ENCODE data around the gene DPH2.

DPH2 gene

DNA sequence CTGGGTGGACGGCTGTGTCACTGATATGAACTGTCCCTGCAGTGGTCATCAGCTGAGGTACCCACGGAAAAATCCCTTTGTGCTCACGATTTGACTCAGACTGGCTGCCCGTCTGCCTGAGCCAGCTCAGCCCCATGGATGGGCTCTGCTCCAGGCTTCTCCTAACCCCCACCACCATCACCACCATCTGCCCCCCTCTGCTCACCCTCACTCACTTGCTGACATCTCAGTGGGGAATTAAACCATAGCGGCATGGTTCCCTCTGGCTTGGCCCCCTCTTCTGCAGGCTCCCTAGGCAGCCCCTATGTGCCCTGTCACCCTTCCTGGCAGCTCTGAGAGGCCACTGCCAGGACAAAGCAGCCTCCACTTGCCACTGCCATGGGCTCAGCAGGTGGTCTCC is 44.1 kb downstream of the DPH2 start:
- TF ChIP-seq POLR2AphosphoS5 (IDR thresholded peaks at IDR 0.05; ENCODE audit: borderline replicate concordance, low read depth, low read length) = no peak
- TF ChIP-seq FOXP2 (optimal IDR thresholded peaks at IDR 0.05; ENCODE audit: control extremely low read depth, extremely low read length, insufficient read depth) = no peak
- TF ChIP-seq EZH2 (IDR thresholded peaks at IDR 0.05) = no peak
- Histone ChIP-seq H3K4me3 (no peak overlapping the region), H3K27ac (no peak overlapping the region), H3K9ac (ENCODE audit: insufficient read length) (no peak overlapping the region), H3K36me3 (ENCODE audit: insufficient read depth, low read length) (peaks cover 18% of the 10 kb centered on the region; the same call in 1 of the 2 replicates), H3K9me3 (ENCODE audit: low read depth, low read length) (no peaks in the 10 kb centered on the region)
- no peak for DNase-seq (ENCODE audit: low read depth, low spot score)

- Histone ChIP-seq H3K9me3 (ENCODE audit: low read depth, low read length) (no peaks in the 10 kb centered on the region), H3K36me3 (ENCODE audit: insufficient read depth, low read length) (peaks cover 24% of the 10 kb centered on the region; the same call in 1 of the 2 replicates), H3K9ac (ENCODE audit: insufficient read length) (no peak overlapping the region), H3K4me3 (no peak overlapping the region), H3K27ac (no peak overlapping the region)
- TF ChIP-seq EZH2 (IDR thresholded peaks at IDR 0.05) (no peak), POLR2AphosphoS5 (IDR thresholded peaks at IDR 0.05; ENCODE audit: borderline replicate concordance, low read depth, low read length) (no peak), FOXP2 (optimal IDR thresholded peaks at IDR 0.05; ENCODE audit: control extremely low read depth, extremely low read length, insufficient read depth) (no peak)
- no peak for DNase-seq (ENCODE audit: low read depth, low spot score)
These were observed 44.7 kb downstream of the DPH2 start for GRCh38 chr1:44014365-44015104.

DNA sequence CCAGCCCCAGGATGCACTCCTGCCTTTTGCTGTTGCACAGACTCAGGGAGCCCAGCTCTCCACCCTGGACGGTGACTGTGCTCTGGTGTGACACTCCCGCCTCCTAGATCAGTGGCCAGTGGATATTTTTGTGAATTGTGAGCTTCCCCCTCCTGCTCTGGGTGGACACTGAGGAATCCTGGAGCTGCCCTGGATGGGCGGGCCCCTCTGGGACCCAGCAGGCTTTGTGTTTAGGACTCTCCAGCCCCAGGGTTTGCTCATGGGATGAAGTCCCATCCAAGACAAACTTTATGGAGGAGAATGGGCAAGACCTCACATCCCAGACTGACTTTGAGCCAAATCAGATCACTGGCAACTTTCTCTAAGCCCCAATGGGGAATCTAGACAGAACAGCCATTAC is 45.4 kb downstream of the DPH2 start:
- DNase-seq (ENCODE audit: low read depth, low spot score) = no peak

GRCh38 chr1:44016041-44016889 is 46.5 kb downstream of the DPH2 start:
- TF ChIP-seq POLR2AphosphoS5 (IDR thresholded peaks at IDR 0.05; ENCODE audit: borderline replicate concordance, low read depth, low read length) = no peak
- TF ChIP-seq FOXP2 (optimal IDR thresholded peaks at IDR 0.05; ENCODE audit: control extremely low read depth, extremely low read length, insufficient read depth) = no peak
- TF ChIP-seq EZH2 (IDR thresholded peaks at IDR 0.05) = no peak

More for the DNA sequence above, 45.4 kb downstream of the DPH2 start:
- Histone ChIP-seq H3K36me3 (ENCODE audit: insufficient read depth, low read length) (peaks cover 24% of the 10 kb centered on the region; the same call in 1 of the 2 replicates), H3K27ac (no peak overlapping the region), H3K4me3 (no peak overlapping the region), H3K9me3 (ENCODE audit: low read depth, low read length) (no peaks in the 10 kb centered on the region), H3K9ac (ENCODE audit: insufficient read length) (no peak overlapping the region)
- TF ChIP-seq FOXP2 (optimal IDR thresholded peaks at IDR 0.05; ENCODE audit: control extremely low read depth, extremely low read length, insufficient read depth) = no peak
- no peak for TF ChIP-seq POLR2AphosphoS5 (IDR thresholded peaks at IDR 0.05; ENCODE audit: borderline replicate concordance, low read depth, low read length)
- TF ChIP-seq EZH2 (IDR thresholded peaks at IDR 0.05) = no peak

GRCh38 chr1:44016890-44017400 is 47.1 kb downstream of the DPH2 start:
- no peaks in the 10 kb centered on the region for H3K9me3 ChIP-seq (ENCODE audit: low read depth, low read length)
- no peak overlapping the region for H3K9ac ChIP-seq (ENCODE audit: insufficient read length)
- TF ChIP-seq FOXP2 (optimal IDR thresholded peaks at IDR 0.05; ENCODE audit: control extremely low read depth, extremely low read length, insufficient read depth) (no peak), POLR2AphosphoS5 (IDR thresholded peaks at IDR 0.05; ENCODE audit: borderline replicate concordance, low read depth, low read length) (no peak), EZH2 (IDR thresholded peaks at IDR 0.05) (no peak)
- no peak for DNase-seq (ENCODE audit: low read depth, low spot score)
- no peak overlapping the region for H3K4me3 ChIP-seq
- peaks cover 34% of the 10 kb centered on the region; the same call in 1 of the 2 replicates for H3K36me3 ChIP-seq (ENCODE audit: insufficient read depth, low read length)
- H3K27ac ChIP-seq = no peak overlapping the region

More at GRCh38 chr1:44016041-44016889, 46.5 kb downstream of the DPH2 start:
- peaks cover 27% of the 10 kb centered on the region; the same call in 1 of the 2 replicates for H3K36me3 ChIP-seq (ENCODE audit: insufficient read depth, low read length)
- no peaks in the 10 kb centered on the region for H3K9me3 ChIP-seq (ENCODE audit: low read depth, low read length)
- H3K27ac ChIP-seq = no peak overlapping the region
- no peak for DNase-seq (ENCODE audit: low read depth, low spot score)
- H3K9ac ChIP-seq (ENCODE audit: insufficient read length) = no peak overlapping the region
- no peak overlapping the region for H3K4me3 ChIP-seq

DNA sequence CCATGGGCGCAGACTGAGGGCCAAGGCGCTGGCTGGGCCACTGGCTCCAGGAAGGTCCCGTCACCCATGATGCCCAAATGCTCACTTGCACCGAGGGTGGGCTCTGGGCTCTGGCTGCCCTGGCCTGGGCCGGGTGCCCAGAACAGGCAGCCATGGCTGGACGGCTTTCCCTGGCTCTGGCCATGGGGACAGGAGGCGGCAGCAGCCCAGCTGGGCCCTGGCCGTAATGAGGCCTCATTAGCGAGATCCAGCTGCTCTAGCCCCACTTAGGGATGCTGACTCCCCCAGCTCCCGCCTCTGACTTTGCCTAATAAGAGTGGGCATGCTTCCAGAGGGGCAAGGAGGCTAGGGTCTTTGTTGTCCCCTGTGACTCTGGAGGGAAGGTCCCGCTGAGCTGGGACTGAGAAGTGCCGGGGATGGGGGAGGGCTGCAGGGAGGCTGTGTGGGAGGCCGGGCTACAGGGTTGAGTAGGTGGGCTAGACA is 49.7 kb downstream of the DPH2 start:
- no peak overlapping the region for H3K4me3 ChIP-seq
- no peak overlapping the region for H3K27ac ChIP-seq
- no peak for DNase-seq (ENCODE audit: low read depth, low spot score)
- H3K9ac ChIP-seq (ENCODE audit: insufficient read length) = no peak overlapping the region
- peaks cover 57% of the 10 kb centered on the region; the same call in 1 of the 2 replicates for H3K36me3 ChIP-seq (ENCODE audit: insufficient read depth, low read length)
- TF ChIP-seq FOXP2 (optimal IDR thresholded peaks at IDR 0.05; ENCODE audit: control extremely low read depth, extremely low read length, insufficient read depth) (no peak), POLR2AphosphoS5 (IDR thresholded peaks at IDR 0.05; ENCODE audit: borderline replicate concordance, low read depth, low read length) (no peak), EZH2 (IDR thresholded peaks at IDR 0.05) (no peak)
- no peaks in the 10 kb centered on the region for H3K9me3 ChIP-seq (ENCODE audit: low read depth, low read length)

DNA sequence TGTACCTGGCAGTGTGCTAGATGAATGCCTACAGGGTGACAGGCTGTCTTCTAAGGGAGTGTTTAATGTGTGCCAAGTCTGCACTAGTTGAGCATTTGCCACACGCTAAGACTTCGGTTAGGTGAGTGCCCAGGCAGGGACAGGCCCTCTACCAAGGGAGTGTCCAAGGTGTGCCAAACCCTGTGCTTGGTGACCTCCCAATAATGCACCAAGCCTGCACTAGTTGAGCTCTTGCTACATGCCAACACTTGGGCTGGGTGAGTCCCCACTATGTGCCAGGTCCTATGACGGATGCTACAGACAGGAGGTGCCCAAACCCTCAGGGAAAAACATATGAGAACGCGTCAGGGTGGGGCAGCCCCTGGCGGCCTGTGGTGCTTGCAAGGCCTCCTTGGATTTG is 50.7 kb downstream of the DPH2 start:
- Histone ChIP-seq H3K4me3 (no peak overlapping the region), H3K9ac (ENCODE audit: insufficient read length) (no peak overlapping the region), H3K27ac (no peak overlapping the region), H3K9me3 (ENCODE audit: low read depth, low read length) (no peaks in the 10 kb centered on the region), H3K36me3 (ENCODE audit: insufficient read depth, low read length) (peaks cover 65% of the 10 kb centered on the region; the same call in 1 of the 2 replicates)
- TF ChIP-seq FOXP2 (optimal IDR thresholded peaks at IDR 0.05; ENCODE audit: control extremely low read depth, extremely low read length, insufficient read depth) = no peak
- no peak for TF ChIP-seq POLR2AphosphoS5 (IDR thresholded peaks at IDR 0.05; ENCODE audit: borderline replicate concordance, low read depth, low read length)
- no peak for TF ChIP-seq EZH2 (IDR thresholded peaks at IDR 0.05)
- DNase-seq (ENCODE audit: low read depth, low spot score) = no peak

GRCh38 chr1:44021156-44021555 is 51.3 kb downstream of the DPH2 start:
- Histone ChIP-seq H3K4me3 (no peak overlapping the region), H3K9me3 (ENCODE audit: low read depth, low read length) (no peaks in the 10 kb centered on the region), H3K9ac (ENCODE audit: insufficient read length) (no peak overlapping the region), H3K36me3 (ENCODE audit: insufficient read depth, low read length) (peaks cover 69% of the 10 kb centered on the region; the same call in 1 of the 2 replicates), H3K27ac (no peak overlapping the region)
- DNase-seq (ENCODE audit: low read depth, low spot score) = no peak
- TF ChIP-seq POLR2AphosphoS5 (IDR thresholded peaks at IDR 0.05; ENCODE audit: borderline replicate concordance, low read depth, low read length) (no peak), EZH2 (IDR thresholded peaks at IDR 0.05) (no peak), FOXP2 (optimal IDR thresholded peaks at IDR 0.05; ENCODE audit: control extremely low read depth, extremely low read length, insufficient read depth) (no peak)
